NCI-H2107 treated with DMSO at 0.1 percent for 48 hours (cell line): Measurements from ENCODE around the gene LRRC3C.
"Not testable (repeated sequence)": the region's sequence is repeated elsewhere in the genome, so short reads cannot be mapped to it uniquely, and the experiment has no call there.

Source experiments
- DNase-seq: peaks from one replicate; lab custom pipeline; 2025; ENCODE audit not compliant: unreplicated experiment; lab: John Stamatoyannopoulos, UW

Gene LRRC3C

GRCh38 chr17:39927101-39927928, at the start of gene LRRC3C, which contains the start of gene ORMDL3:
LRRC3C (plus strand) TSS chr17:39927732; CDS start chr17:39941524, 13,792 bp downstream.
ORMDL3 (minus strand) TSS chr17:39927601; CDS start chr17:39924203, 3,398 bp downstream.
- DNase-seq: peak; percentile 60

GRCh38 chr17:39886102-39886501, 41.4 kb upstream of the LRRC3C start:
- DNase-seq: not testable (repeated sequence)

- no peak for DNase-seq
Measured at GRCh38 chr17:39887078-39887477, 40.5 kb upstream of the LRRC3C start.

GRCh38 chr17:39889200-39889599, 38.3 kb upstream of the LRRC3C start:
- DNase-seq: no peak

GRCh38 chr17:39894681-39895376, 32.7 kb upstream of the LRRC3C start:
- DNase-seq: no peak

- DNase-seq: no peak
Measured at GRCh38 chr17:39898088-39898487, 29.4 kb upstream of the LRRC3C start.

GRCh38 chr17:39899215-39899614, 28.3 kb upstream of the LRRC3C start:
- DNase-seq: no peak

GRCh38 chr17:39902027-39902426, 25.5 kb upstream of the LRRC3C start:
- not testable (repeated sequence) for DNase-seq

- DNase-seq: no peak
Measured at GRCh38 chr17:39903158-39903884, 24.2 kb upstream of the LRRC3C start.

GRCh38 chr17:39904990-39905288, 22.6 kb upstream of the LRRC3C start:
- DNase-seq: no peak

- DNase-seq: no peak
Measured at GRCh38 chr17:39908789-39909352, 18.7 kb upstream of the LRRC3C start.

- no peak for DNase-seq
Measured at GRCh38 chr17:39913989-39914388, 13.5 kb upstream of the LRRC3C start.

- no peak for DNase-seq
Measured at GRCh38 chr17:39915559-39915958, 12.0 kb upstream of the LRRC3C start.

- no peak for DNase-seq
Measured at GRCh38 chr17:39916918-39917317, 10.6 kb upstream of the LRRC3C start.

GRCh38 chr17:39919087-39919683, 8.3 kb upstream of the LRRC3C start:
- no peak for DNase-seq

GRCh38 chr17:39920218-39921210, 7.0 kb upstream of the LRRC3C start:
- no peak for DNase-seq

GRCh38 chr17:39921323-39921722, 6.2 kb upstream of the LRRC3C start:
- DNase-seq: no peak

GRCh38 chr17:39922006-39922405, 5.5 kb upstream of the LRRC3C start:
- DNase-seq: no peak

- DNase-seq: no peak
Measured at GRCh38 chr17:39923230-39923629, 4.3 kb upstream of the LRRC3C start.
